Astrocyte (in vitro differentiated cells and primary cell): ENCODE data around the gene SUGCT. TPM values are rescaled to one million over a fixed set of nuclear protein-coding genes. Genes with fewer than 3 reads are reported as not detected.

ENCODE experiments used
- DNase-seq: peaks from one replicate; pipeline ENCODE4 v3.0.0-alpha.2; 2010; ENCODE audit warnings: low read depth
- FAIRE-seq: peaks from 2 replicates; lab custom pipeline; 2011; peaks lifted over from hg19 to GRCh38; lab: Jason Lieb, UNC
- H2AFZ ChIP-seq: 2 replicates; pipeline ENCODE4 v1.6.0; 2012; ENCODE audit warnings: low read depth, low read length, inconsistent platforms
- H3K27ac ChIP-seq: 2 replicates; pipeline ENCODE4 v1.5.1; 2011; ENCODE audit warnings: low read depth, low read length, inconsistent platforms
- H3K27me3 ChIP-seq: 2 replicates; pipeline ENCODE4 v1.6.0; 2011; ENCODE audit warnings: low read length, inconsistent platforms; ENCODE audit not compliant: insufficient read depth
- H3K36me3 ChIP-seq: 2 replicates; pipeline ENCODE4 v1.5.1; 2011; ENCODE audit warnings: low read length, inconsistent platforms; ENCODE audit not compliant: insufficient read depth
- H3K4me1 ChIP-seq: 2 replicates; pipeline ENCODE4 v1.5.1; 2011; ENCODE audit warnings: low read length, inconsistent platforms; ENCODE audit not compliant: insufficient read depth
- H3K4me2 ChIP-seq: 2 replicates; pipeline ENCODE4 v1.6.0; 2012; ENCODE audit warnings: low read length, inconsistent platforms
- H3K4me3 ChIP-seq: 2 replicates; pipeline ENCODE4 v1.5.1; 2011; ENCODE audit warnings: low read depth, mild to moderate bottlenecking, low read length, inconsistent platforms; ENCODE audit not compliant: insufficient read depth
- H3K79me2 ChIP-seq: 2 replicates; pipeline ENCODE4 v1.6.0; 2012; ENCODE audit warnings: mild to moderate bottlenecking, low read length, inconsistent platforms; ENCODE audit not compliant: insufficient read depth
- H3K9ac ChIP-seq: 2 replicates; pipeline ENCODE4 v1.6.0; 2012; ENCODE audit warnings: mild to moderate bottlenecking, low read length, inconsistent platforms
- H3K9me3 ChIP-seq: 2 replicates; pipeline ENCODE4 v1.5.1; 2012; ENCODE audit warnings: low read depth, mild to moderate bottlenecking, low read length, inconsistent platforms; ENCODE audit not compliant: insufficient read depth
- H4K20me1 ChIP-seq: 2 replicates; pipeline ENCODE4 v1.6.0; 2012; ENCODE audit warnings: low read length, inconsistent platforms; ENCODE audit not compliant: insufficient read depth
- H3K27ac Mint-ChIP-seq: one replicate; pipeline ENCODE4 v1.8.0; 2021; ENCODE audit warnings: mild to moderate bottlenecking, mixed read lengths; ENCODE audit not compliant: unreplicated experiment
- H3K27me3 Mint-ChIP-seq: one replicate; pipeline ENCODE4 v1.8.0; 2021; ENCODE audit warnings: low read depth, mixed read lengths; ENCODE audit not compliant: unreplicated experiment
- H3K36me3 Mint-ChIP-seq: one replicate; pipeline ENCODE4 v1.8.0; 2021; ENCODE audit warnings: low read depth, mixed read lengths; ENCODE audit not compliant: unreplicated experiment
- H3K4me1 Mint-ChIP-seq: one replicate; pipeline ENCODE4 v1.8.0; 2021; ENCODE audit warnings: low read depth, mixed read lengths; ENCODE audit not compliant: unreplicated experiment
- H3K4me3 Mint-ChIP-seq: one replicate; pipeline ENCODE4 v1.8.0; 2021; ENCODE audit warnings: mild to moderate bottlenecking, moderate library complexity, mixed read lengths; ENCODE audit not compliant: unreplicated experiment
- H3K9me3 Mint-ChIP-seq: one replicate; pipeline ENCODE4 v1.8.0; 2021; ENCODE audit warnings: mild to moderate bottlenecking, mixed read lengths; ENCODE audit not compliant: unreplicated experiment
- EZH2 ChIP-seq: IDR thresholded peaks from 2 replicates; pipeline ENCODE4 v1.6.1; 2012; ENCODE audit warnings: mild to moderate bottlenecking, low read length, inconsistent platforms; ENCODE audit not compliant: insufficient read depth
- total RNA-seq: library from RNA; stranded (reverse); gene quantifications from 2 replicates; pipeline ENCODE4 v1.2.1, GENCODE V29; 2021
- TF ChIP-seq, protein P1 (sequence below): IDR thresholded peaks from 2 replicates; pipeline ENCODE4 v1.5.1; 2011; ENCODE audit warnings: low read depth, mild to moderate bottlenecking, inconsistent platforms, low read length, moderate library complexity; ENCODE audit not compliant: insufficient read depth

SUGCT gene
- total RNA-seq, 1 donor from 2014 or later, result 15.5 TPM

DNA sequence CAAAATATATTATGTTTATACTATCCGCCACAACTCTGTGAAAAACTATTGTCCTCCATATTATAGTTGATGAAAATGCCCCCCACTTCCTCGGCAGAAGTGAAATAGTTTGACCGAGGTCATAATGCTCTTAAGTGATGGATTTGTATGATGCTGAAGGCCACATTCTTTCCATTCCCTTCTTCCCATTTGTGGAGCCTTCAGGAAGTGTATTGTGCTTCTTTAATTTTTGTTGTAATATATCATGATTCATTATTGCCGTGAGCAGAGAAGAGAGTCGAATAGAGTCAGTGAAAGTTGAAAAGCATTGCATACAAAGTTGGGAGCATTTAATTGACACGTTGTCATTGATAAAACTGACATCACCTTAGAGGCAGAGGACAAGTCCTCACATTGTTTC is 460.3 kb downstream of the SUGCT start:
- Mint-ChIP-seq H3K9me3 (no peaks in the 10 kb centered on the region), H3K27ac (no peak overlapping the region), H3K4me3 (no peak overlapping the region), H3K27me3 (no peaks in the 10 kb centered on the region), H3K36me3 (no peaks in the 10 kb centered on the region), H3K4me1 (peaks cover 4% of the 10 kb centered on the region)
- H3K4me2 ChIP-seq, result no peak overlapping the region
- no peaks in the 10 kb centered on the region for H3K36me3 ChIP-seq
- H3K4me1 ChIP-seq, result no peaks in the 10 kb centered on the region
- no peaks in the 10 kb centered on the region for H3K9me3 ChIP-seq
- H3K27me3 ChIP-seq, result no peaks in the 10 kb centered on the region
- no peaks in the 10 kb centered on the region for H3K79me2 ChIP-seq
- peak; percentile 77 for DNase-seq
- H3K27ac ChIP-seq, result no peak overlapping the region
- H3K4me3 ChIP-seq, result no peak overlapping the region
- H2AFZ ChIP-seq, result no peak overlapping the region
- H4K20me1 ChIP-seq, result no peaks in the 10 kb centered on the region
- H3K9ac ChIP-seq, result no peak overlapping the region
- TF ChIP-seq, protein P1, sequence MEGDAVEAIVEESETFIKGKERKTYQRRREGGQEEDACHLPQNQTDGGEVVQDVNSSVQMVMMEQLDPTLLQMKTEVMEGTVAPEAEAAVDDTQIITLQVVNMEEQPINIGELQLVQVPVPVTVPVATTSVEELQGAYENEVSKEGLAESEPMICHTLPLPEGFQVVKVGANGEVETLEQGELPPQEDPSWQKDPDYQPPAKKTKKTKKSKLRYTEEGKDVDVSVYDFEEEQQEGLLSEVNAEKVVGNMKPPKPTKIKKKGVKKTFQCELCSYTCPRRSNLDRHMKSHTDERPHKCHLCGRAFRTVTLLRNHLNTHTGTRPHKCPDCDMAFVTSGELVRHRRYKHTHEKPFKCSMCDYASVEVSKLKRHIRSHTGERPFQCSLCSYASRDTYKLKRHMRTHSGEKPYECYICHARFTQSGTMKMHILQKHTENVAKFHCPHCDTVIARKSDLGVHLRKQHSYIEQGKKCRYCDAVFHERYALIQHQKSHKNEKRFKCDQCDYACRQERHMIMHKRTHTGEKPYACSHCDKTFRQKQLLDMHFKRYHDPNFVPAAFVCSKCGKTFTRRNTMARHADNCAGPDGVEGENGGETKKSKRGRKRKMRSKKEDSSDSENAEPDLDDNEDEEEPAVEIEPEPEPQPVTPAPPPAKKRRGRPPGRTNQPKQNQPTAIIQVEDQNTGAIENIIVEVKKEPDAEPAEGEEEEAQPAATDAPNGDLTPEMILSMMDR, result no peak
- TF ChIP-seq EZH2, result no peak
- FAIRE-seq, result no peak

DNA sequence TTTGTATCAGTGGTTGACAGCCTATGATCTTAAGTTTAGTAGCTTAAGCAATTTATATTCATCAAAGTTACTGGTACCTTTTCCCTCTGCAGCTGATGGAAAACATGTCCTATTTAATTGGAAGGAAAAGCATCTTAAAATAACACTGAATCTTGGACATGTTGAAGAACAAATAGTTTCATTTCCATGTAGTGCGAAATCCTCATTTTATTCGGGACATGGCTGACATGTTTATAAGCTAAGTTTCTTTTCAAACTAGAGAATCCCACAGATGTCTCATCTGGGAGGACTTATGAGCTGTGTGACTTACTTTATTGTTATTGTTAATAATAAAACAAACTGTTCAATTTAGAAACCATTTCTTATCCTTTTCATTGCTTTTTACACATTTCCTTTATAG is 461.0 kb downstream of the SUGCT start:
- Histone ChIP-seq H3K27me3 (no peaks in the 10 kb centered on the region), H4K20me1 (no peaks in the 10 kb centered on the region), H3K4me2 (no peak overlapping the region), H3K9ac (no peak overlapping the region), H3K79me2 (no peaks in the 10 kb centered on the region), H3K9me3 (no peaks in the 10 kb centered on the region), H3K4me1 (no peaks in the 10 kb centered on the region), H3K4me3 (no peak overlapping the region), H3K36me3 (no peaks in the 10 kb centered on the region), H2AFZ (no peak overlapping the region), H3K27ac (no peak overlapping the region)
- no peaks in the 10 kb centered on the region for H3K9me3 Mint-ChIP-seq
- no peak overlapping the region for H3K27ac Mint-ChIP-seq
- no peak overlapping the region for H3K4me3 Mint-ChIP-seq
- FAIRE-seq (no peak), DNase-seq (no peak)
- no peaks in the 10 kb centered on the region for H3K27me3 Mint-ChIP-seq
- peaks cover 4% of the 10 kb centered on the region for H3K4me1 Mint-ChIP-seq
- TF ChIP-seq, protein P1, result no peak
- no peak for TF ChIP-seq EZH2
- H3K36me3 Mint-ChIP-seq, result no peaks in the 10 kb centered on the region

DNA sequence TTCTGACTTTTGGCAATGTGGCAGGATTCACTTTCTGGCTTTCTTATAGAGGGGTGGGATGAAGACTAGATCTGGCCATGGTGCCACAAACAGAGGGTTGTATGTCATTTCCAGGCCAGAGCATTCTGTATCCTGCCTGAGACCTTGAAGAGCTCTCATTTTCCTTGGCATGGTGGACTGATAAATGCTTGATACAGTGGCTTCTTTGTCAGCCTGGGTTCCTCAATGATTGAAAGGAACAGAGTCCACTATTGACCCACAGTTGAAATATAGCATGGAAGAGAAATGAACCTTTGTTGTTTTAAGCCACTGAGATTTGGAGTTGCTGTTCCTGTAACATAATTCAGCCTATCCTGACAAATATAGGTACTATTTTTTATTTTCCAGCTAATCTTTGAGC is 462.7 kb downstream of the SUGCT start:
- no peak overlapping the region for H3K4me2 ChIP-seq
- H3K36me3 ChIP-seq, result no peaks in the 10 kb centered on the region
- Mint-ChIP-seq H3K36me3 (peaks cover 2% of the 10 kb centered on the region), H3K4me3 (no peak overlapping the region), H3K27ac (no peak overlapping the region), H3K9me3 (no peaks in the 10 kb centered on the region), H3K4me1 (peaks cover 6% of the 10 kb centered on the region), H3K27me3 (no peaks in the 10 kb centered on the region)
- no peak overlapping the region for H3K4me3 ChIP-seq
- H3K9me3 ChIP-seq, result no peaks in the 10 kb centered on the region
- no peaks in the 10 kb centered on the region for H3K79me2 ChIP-seq
- no peaks in the 10 kb centered on the region for H3K27me3 ChIP-seq
- H4K20me1 ChIP-seq, result no peaks in the 10 kb centered on the region
- H2AFZ ChIP-seq, result no peak overlapping the region
- TF ChIP-seq, protein P1, result no peak
- no peak for TF ChIP-seq EZH2
- FAIRE-seq (no peak), DNase-seq (no peak)
- H3K4me1 ChIP-seq, result no peaks in the 10 kb centered on the region
- H3K9ac ChIP-seq, result no peak overlapping the region
- no peak overlapping the region for H3K27ac ChIP-seq
